HG02884 (cell line): Measurements from ENCODE around the gene CELF4.

Experiments
- ATAC-seq: cut with Tn5 transposase; IDR thresholded peaks from one replicate; pipeline ENCODE4 v1.9.1; 2021; ENCODE audit warnings: mild to moderate bottlenecking, moderate library complexity; ENCODE audit not compliant: unreplicated experiment

CELF4 gene

GRCh38 chr18:37422596-37422995 lies 143.0 kb downstream of the CELF4 start:
- ATAC-seq: no peak

GRCh38 chr18:37422116-37422515 lies 143.5 kb downstream of the CELF4 start:
- ATAC-seq: no peak

- no peak for ATAC-seq
Measured at GRCh38 chr18:37421341-37422077, 144.1 kb downstream of the CELF4 start.

- ATAC-seq: no peak
Measured at GRCh38 chr18:37420315-37420880, 145.2 kb downstream of the CELF4 start.

GRCh38 chr18:37419866-37420265 lies 145.7 kb downstream of the CELF4 start:
- no peak for ATAC-seq

GRCh38 chr18:37419315-37419714 lies 146.3 kb downstream of the CELF4 start:
- ATAC-seq: no peak

GRCh38 chr18:37414816-37415215 lies 150.8 kb downstream of the CELF4 start:
- no peak for ATAC-seq

GRCh38 chr18:37412829-37413228 lies 152.8 kb downstream of the CELF4 start:
- no peak for ATAC-seq

GRCh38 chr18:37412333-37412732 lies 153.3 kb downstream of the CELF4 start:
- ATAC-seq: no peak

- ATAC-seq: no peak
Measured at GRCh38 chr18:37409878-37410277, 155.7 kb downstream of the CELF4 start.

- no peak for ATAC-seq
Measured at GRCh38 chr18:37408676-37409265, 156.8 kb downstream of the CELF4 start.

- no peak for ATAC-seq
Measured at GRCh38 chr18:37407571-37407970, 158.0 kb downstream of the CELF4 start.

GRCh38 chr18:37405772-37406171 lies 159.8 kb downstream of the CELF4 start:
- ATAC-seq: no peak

- ATAC-seq: no peak
Measured at GRCh38 chr18:37405229-37405628, 160.4 kb downstream of the CELF4 start.

GRCh38 chr18:37403788-37404187 lies 161.8 kb downstream of the CELF4 start:
- ATAC-seq: no peak

GRCh38 chr18:37403100-37403781 lies 162.4 kb downstream of the CELF4 start:
- ATAC-seq: no peak

- no peak for ATAC-seq
Measured at GRCh38 chr18:37402735-37403099, 162.9 kb downstream of the CELF4 start.

GRCh38 chr18:37400802-37401201 lies 164.8 kb downstream of the CELF4 start:
- ATAC-seq: no peak

GRCh38 chr18:37398248-37398920 lies 167.2 kb downstream of the CELF4 start:
- no peak for ATAC-seq

- ATAC-seq: no peak
Measured at GRCh38 chr18:37397814-37398213, 167.8 kb downstream of the CELF4 start.

- no peak for ATAC-seq
Measured at GRCh38 chr18:37396971-37397720, 168.5 kb downstream of the CELF4 start.
